Bronchial epithelial cell (primary cell): ENCODE data around the gene RGMA. TPM values are rescaled to one million over a fixed set of nuclear protein-coding genes. Genes with fewer than 3 reads are reported as not detected.

Experiments
- DNase-seq: peaks from one replicate; pipeline ENCODE4 v3.0.0-alpha.2; 2010; ENCODE audit warnings: low read depth
- FAIRE-seq: peaks from 2 replicates; lab custom pipeline; 2011; peaks lifted over from hg19 to GRCh38; lab: Jason Lieb, UNC
- H3K27me3 ChIP-seq: 2 replicates; pipeline ENCODE4 v1.5.1; 2011; ENCODE audit warnings: low read length; ENCODE audit not compliant: control insufficient read depth, insufficient read depth
- H3K36me3 ChIP-seq: 2 replicates; pipeline ENCODE4 v1.5.1; 2011; ENCODE audit warnings: low read length; ENCODE audit not compliant: control insufficient read depth, insufficient read depth
- H3K4me3 ChIP-seq: 2 replicates; pipeline ENCODE4 v1.5.1; 2011; ENCODE audit warnings: mild to moderate bottlenecking, low read depth, low read length, control low read depth
- total RNA-seq: library from RNA; depleted of rRNA; stranded (reverse); fragments of >200 nt; gene quantifications from 2 replicates; pipeline ENCODE4 v1.2.1, GENCODE V29; 2014
- TF ChIP-seq, protein P1 (sequence below): IDR thresholded peaks from 2 replicates; pipeline ENCODE4 v1.5.1; 2011; ENCODE audit warnings: mild to moderate bottlenecking, moderate library complexity, low read length, control low read depth, inconsistent platforms; ENCODE audit not compliant: insufficient read depth, severe bottlenecking

RGMA gene
- total RNA-seq, 1 donor from 2014 or later: 0.53 TPM

DNA sequence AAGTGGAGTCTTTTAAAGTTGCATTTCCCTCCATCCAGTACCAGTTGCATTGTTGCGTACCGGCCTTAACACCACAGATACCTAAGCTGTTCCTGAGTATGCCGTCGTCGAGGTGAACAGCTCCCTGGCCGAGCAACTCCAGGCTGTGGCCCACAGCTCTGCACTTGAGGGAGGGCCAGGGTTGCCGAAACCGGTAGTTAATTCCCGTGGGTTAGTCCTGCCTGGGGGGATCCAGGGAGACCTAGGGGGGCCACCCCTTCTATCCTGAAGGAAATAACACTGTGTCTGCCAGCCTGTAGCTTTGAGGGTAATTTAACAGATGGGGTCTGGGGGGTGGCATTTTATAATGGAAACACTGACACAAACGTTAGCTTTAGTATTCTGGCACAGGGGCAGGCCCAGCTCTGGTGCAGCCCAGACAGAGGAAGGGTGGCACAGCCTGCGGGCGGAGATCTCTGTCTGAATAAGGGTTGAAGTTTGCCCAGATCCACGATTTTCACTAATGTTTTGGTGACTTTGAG, 60.8 kb downstream of the RGMA start:
- no peak overlapping the region for H3K4me3 ChIP-seq
- TF ChIP-seq, protein P1, sequence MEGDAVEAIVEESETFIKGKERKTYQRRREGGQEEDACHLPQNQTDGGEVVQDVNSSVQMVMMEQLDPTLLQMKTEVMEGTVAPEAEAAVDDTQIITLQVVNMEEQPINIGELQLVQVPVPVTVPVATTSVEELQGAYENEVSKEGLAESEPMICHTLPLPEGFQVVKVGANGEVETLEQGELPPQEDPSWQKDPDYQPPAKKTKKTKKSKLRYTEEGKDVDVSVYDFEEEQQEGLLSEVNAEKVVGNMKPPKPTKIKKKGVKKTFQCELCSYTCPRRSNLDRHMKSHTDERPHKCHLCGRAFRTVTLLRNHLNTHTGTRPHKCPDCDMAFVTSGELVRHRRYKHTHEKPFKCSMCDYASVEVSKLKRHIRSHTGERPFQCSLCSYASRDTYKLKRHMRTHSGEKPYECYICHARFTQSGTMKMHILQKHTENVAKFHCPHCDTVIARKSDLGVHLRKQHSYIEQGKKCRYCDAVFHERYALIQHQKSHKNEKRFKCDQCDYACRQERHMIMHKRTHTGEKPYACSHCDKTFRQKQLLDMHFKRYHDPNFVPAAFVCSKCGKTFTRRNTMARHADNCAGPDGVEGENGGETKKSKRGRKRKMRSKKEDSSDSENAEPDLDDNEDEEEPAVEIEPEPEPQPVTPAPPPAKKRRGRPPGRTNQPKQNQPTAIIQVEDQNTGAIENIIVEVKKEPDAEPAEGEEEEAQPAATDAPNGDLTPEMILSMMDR: no peak
- DNase-seq: no peak
- no peak for FAIRE-seq
- no peaks in the 10 kb centered on the region for H3K27me3 ChIP-seq
- H3K36me3 ChIP-seq: peaks cover 15% of the 10 kb centered on the region

DNA sequence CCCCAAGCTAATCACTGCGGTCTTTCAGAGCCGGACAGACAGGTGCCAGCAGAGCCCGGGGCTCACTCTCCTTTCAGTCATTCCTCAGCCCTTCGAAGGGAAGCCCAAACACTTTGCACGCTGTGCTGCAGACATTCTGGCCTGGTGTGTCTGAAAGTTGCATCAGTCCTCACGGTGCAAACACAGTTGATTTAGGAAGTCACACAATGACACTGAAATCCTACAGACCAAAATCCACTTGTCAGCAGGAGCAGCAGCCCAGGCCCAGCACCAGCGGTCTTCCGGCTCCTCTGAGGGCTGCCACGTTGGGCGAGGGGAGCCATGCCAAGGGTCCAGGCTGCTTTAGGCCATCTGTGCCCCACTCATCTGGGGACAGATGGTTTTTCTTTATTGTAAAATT, 61.6 kb downstream of the RGMA start:
- FAIRE-seq: no peak
- DNase-seq: no peak

DNA sequence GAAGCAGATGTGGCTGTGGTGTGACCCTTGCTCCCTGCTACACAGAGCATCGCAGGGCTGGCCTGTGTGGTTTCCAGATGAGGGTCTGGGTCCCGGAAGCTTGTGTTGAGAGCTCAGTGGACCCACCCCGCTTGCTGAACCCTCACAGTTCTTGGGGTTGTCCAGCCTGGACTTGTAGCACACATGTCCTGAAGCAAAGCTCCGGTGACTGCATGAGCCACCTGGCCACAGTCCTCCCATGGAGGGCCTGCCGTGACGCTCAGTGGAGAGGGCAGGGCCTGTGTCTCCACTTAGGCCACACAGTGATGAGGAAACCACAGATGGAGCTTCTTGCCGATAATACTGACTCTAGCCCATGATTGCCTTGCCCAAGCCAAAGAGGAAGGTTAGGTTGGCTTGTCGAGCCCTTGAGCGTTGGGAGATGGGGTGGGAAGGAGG, 62.6 kb downstream of the RGMA start:
- TF ChIP-seq, protein P1: no peak
- H3K4me3 ChIP-seq: no peak overlapping the region
- FAIRE-seq (no peak), DNase-seq (no peak)
- peaks cover 24% of the 10 kb centered on the region for H3K36me3 ChIP-seq
- no peaks in the 10 kb centered on the region for H3K27me3 ChIP-seq

More for the DNA sequence above, 61.6 kb downstream of the RGMA start:
- peaks cover 18% of the 10 kb centered on the region for H3K36me3 ChIP-seq
- TF ChIP-seq, protein P1: no peak
- no peaks in the 10 kb centered on the region for H3K27me3 ChIP-seq
- H3K4me3 ChIP-seq: no peak overlapping the region

DNA sequence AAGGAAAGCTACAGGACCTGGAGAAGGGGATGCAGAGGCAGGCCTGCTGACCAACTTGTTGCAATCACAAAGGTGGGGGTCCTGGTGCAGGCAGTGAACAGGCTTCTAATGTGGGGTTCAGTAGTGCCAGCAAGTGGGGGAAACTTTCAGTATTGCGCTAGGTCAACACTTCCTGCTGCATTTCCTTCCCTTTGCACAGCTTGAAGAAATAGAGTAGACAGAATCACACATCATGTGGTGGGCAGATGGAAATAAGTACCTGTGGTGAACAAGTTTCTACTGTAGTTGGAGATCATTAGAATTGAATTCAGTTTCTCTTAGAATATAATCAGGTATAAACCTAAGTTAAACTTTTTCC, 63.4 kb downstream of the RGMA start:
- DNase-seq (no peak), FAIRE-seq (no peak)
- no peaks in the 10 kb centered on the region for H3K27me3 ChIP-seq
- TF ChIP-seq, protein P1: no peak
- H3K36me3 ChIP-seq: peaks cover 25% of the 10 kb centered on the region
- H3K4me3 ChIP-seq: no peak overlapping the region

DNA sequence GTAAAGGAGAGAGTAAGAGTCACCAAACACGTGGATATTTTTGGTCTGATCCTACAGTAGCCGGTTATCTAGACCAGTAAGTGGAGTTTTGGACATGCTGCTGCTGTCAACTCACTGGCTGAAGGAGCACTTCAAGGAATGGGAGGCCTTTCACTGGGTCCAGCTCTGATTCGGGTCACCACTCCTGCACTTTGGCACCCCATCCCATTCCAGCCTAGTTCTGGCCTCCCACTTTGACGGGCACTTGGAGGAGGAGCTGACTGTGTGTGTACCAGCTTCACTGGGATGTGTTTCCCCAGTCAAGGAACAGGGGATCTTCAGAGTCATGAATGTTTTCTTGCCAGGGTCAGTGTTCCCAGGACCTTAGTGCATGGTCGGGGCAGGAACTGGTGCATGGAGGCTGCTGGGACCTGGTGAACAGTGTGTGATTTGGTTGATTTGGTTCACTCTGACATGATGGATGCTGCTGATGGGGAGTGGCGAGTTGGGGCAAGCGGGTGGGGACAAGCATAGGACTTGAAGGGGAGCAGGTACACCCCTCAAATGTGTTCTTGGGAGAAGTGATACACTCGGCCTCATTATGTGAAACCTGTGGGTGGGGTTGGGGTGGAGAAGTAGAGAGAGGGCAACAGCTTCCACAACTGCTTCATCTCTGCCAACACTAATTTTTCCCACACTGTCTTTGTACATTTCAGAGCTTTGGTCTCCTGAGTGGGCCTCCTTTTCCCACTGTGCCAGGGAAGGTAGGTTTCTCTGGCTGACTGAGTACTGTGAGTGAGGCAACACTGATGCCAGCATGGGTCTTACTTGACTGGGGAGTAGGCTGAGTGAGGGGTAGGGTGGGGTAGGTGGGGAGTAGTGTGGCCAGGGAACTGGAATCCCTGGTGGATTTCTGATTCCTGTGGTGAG, 64.0 kb downstream of the RGMA start:
- DNase-seq (no peak), FAIRE-seq (no peak)
- TF ChIP-seq, protein P1: no peak
- Histone ChIP-seq H3K27me3 (no peaks in the 10 kb centered on the region), H3K36me3 (peaks cover 27% of the 10 kb centered on the region), H3K4me3 (no peak overlapping the region)
